ENCODE measurements around the gene RND1. TPM values are rescaled to one million over a fixed set of nuclear protein-coding genes. Genes with fewer than 3 reads are reported as not detected.
A peak's percentile ranks its signal among the peaks of the same experiment; 100 is the strongest.

RND1 gene
- total and polyA plus RNA-seq, 2 of the 13 experiments (the other 11 are each of a cell fraction or from before 2014, with no cell fraction given): 1.8 to 1.9 TPM

GRCh38 chr12:48851883-48852733 is 13.6 kb downstream of the RND1 start, which contains the start of gene DDX23 (continued):
- TF ChIP-seq ZNF3 (CRISPR knock-in tag; IDR thresholded peaks at IDR 0.05) (0 out of 2 replicates have a peak, but pooled peaks have one; percentile 56), RFX3 (CRISPR knock-in tag; IDR thresholded peaks at IDR 0.05) (no peak), ZNF768 (CRISPR knock-in tag; IDR thresholded peaks at IDR 0.05) (peak; percentile 69; the same call in 1 of the 2 replicates), SIX4 (CRISPR knock-in tag; IDR thresholded peaks at IDR 0.05) (no peak), ZNF558 (CRISPR knock-in tag; IDR thresholded peaks at IDR 0.05; ENCODE audit: borderline replicate concordance) (no peak), SRSF9 (IDR thresholded peaks at IDR 0.05; ENCODE audit: borderline replicate concordance, insufficient read depth, low read depth, low read length, poor library complexity, severe bottlenecking) (no peak), ZNF75D (CRISPR knock-in tag; IDR thresholded peaks at IDR 0.05; ENCODE audit: borderline replicate concordance) (no peak), DMTF1 (CRISPR knock-in tag; IDR thresholded peaks at IDR 0.05) (no peak), ELF4 (CRISPR knock-in tag; IDR thresholded peaks at IDR 0.05; ENCODE audit: borderline replicate concordance) (peak; percentile 96; the same call in 1 of the 2 replicates), ZNF792 (CRISPR knock-in tag; IDR thresholded peaks at IDR 0.05) (0 out of 2 replicates have a peak, but pooled peaks have one; percentile 4), CEBPZ (IDR thresholded peaks at IDR 0.05; ENCODE audit: low read length) (no peak), ZFP62 (CRISPR knock-in tag; IDR thresholded peaks at IDR 0.05) (0 out of 2 replicates have a peak, but pooled peaks have one; percentile 73), TRAFD1 (CRISPR knock-in tag; IDR thresholded peaks at IDR 0.05; ENCODE audit: borderline replicate concordance) (no peak), ZFAT (CRISPR knock-in tag; conservative IDR thresholded peaks at IDR 0.05) (peak; percentile 69; the same call in 1 of the 2 replicates), AGO2 (optimal IDR thresholded peaks at IDR 0.05; ENCODE audit: low read depth, low read length) (peak; percentile 49), CHCHD3 (CRISPR knock-in tag; IDR thresholded peaks at IDR 0.05) (no peak), ZNF354B (CRISPR knock-in tag; IDR thresholded peaks at IDR 0.05) (no peak), NFYB (CRISPR knock-in tag; IDR thresholded peaks at IDR 0.05) (peak; percentile 64), ZNF326 (CRISPR knock-in tag; IDR thresholded peaks at IDR 0.05; ENCODE audit: borderline replicate concordance) (no peak), CEBPG (CRISPR knock-in tag; IDR thresholded peaks at IDR 0.05) (no peak), HNRNPLL (IDR thresholded peaks at IDR 0.05; ENCODE audit: low read depth, low read length, poor library complexity, severe bottlenecking) (peak; percentile 64), ZNF12 (CRISPR knock-in tag; IDR thresholded peaks at IDR 0.05) (0 out of 2 replicates have a peak, but pooled peaks have one; percentile 12), ZBTB38 (CRISPR knock-in tag; IDR thresholded peaks at IDR 0.05) (peak; percentile 68; the same call in 1 of the 2 replicates)

Measured in HepG2 (cell line).